Measurements from ENCODE around the gene FGF8. TPM values are rescaled to one million over a fixed set of nuclear protein-coding genes. Genes with fewer than 3 reads are reported as not detected.

FGF8 gene
- total RNA-seq, 1 donor from 2014 or later = 17.6 TPM

- no peak overlapping the region for H3K27ac Mint-ChIP-seq
- H3K4me1 Mint-ChIP-seq = no peaks in the 10 kb centered on the region
- no peaks in the 10 kb centered on the region for H3K9me3 ChIP-seq (ENCODE audit: low read depth)
- H3K36me3 Mint-ChIP-seq = peaks cover 30% of the 10 kb centered on the region
- peaks cover 2% of the 10 kb centered on the region for H3K27me3 Mint-ChIP-seq (ENCODE audit: insufficient read depth, low read depth)
- no peak overlapping the region for H2AFZ ChIP-seq (replicated peaks)
- H3K9ac ChIP-seq = no peak overlapping the region
- H3K36me3 ChIP-seq = peaks cover 47% of the 10 kb centered on the region
- H4K20me1 ChIP-seq (ENCODE audit: low read depth) = peaks cover 84% of the 10 kb centered on the region
- H3K4me3 Mint-ChIP-seq = no peak overlapping the region
- H3K4me3 ChIP-seq = no peak overlapping the region
- no peak for DNase-seq (ENCODE audit: low spot score)
- peaks cover 38% of the 10 kb centered on the region for H3F3A ChIP-seq (ENCODE audit: low read depth)
- no peaks in the 10 kb centered on the region for H3K27me3 ChIP-seq
- TF ChIP-seq CTCF (IDR thresholded peaks at IDR 0.05) = no peak
- no peak for TF ChIP-seq EZH2phosphoT487 (IDR thresholded peaks at IDR 0.05)
- no peak for TF ChIP-seq EZH2 (IDR thresholded peaks at IDR 0.05)
- no peaks in the 10 kb centered on the region for H3K9me3 Mint-ChIP-seq
- peaks cover 95% of the 10 kb centered on the region for H3K79me2 ChIP-seq (ENCODE audit: low read depth)
- H3K4me2 ChIP-seq = no peak overlapping the region
- no peak overlapping the region for H3K27ac ChIP-seq
- H3K4me1 ChIP-seq = no peaks in the 10 kb centered on the region
Measured at GRCh38 chr10:101807158-101807557, 31.2 kb upstream of the FGF8 start.

GRCh38 chr10:101803511-101803910 is 27.6 kb upstream of the FGF8 start:
- no peak overlapping the region for H3K4me2 ChIP-seq
- TF ChIP-seq EZH2phosphoT487 (IDR thresholded peaks at IDR 0.05) = no peak
- H3K79me2 ChIP-seq (ENCODE audit: low read depth) = peaks cover 95% of the 10 kb centered on the region
- peaks cover 2% of the 10 kb centered on the region for H3K27me3 Mint-ChIP-seq (ENCODE audit: insufficient read depth, low read depth)
- H3K27ac Mint-ChIP-seq = no peak overlapping the region
- H4K20me1 ChIP-seq (ENCODE audit: low read depth) = peaks cover 84% of the 10 kb centered on the region
- H3K9me3 Mint-ChIP-seq = no peaks in the 10 kb centered on the region
- no peaks in the 10 kb centered on the region for H3K9me3 ChIP-seq (ENCODE audit: low read depth)
- H3K27me3 ChIP-seq = no peaks in the 10 kb centered on the region
- H3K36me3 Mint-ChIP-seq = peaks cover 41% of the 10 kb centered on the region
- H3K9ac ChIP-seq = no peak overlapping the region
- no peaks in the 10 kb centered on the region for H3K4me1 ChIP-seq
- H3K36me3 ChIP-seq = peaks cover 57% of the 10 kb centered on the region
- H3K4me1 Mint-ChIP-seq = no peaks in the 10 kb centered on the region
- no peak overlapping the region for H2AFZ ChIP-seq (replicated peaks)
- no peak overlapping the region for H3K4me3 Mint-ChIP-seq
- no peak overlapping the region for H3K27ac ChIP-seq
- peaks cover 32% of the 10 kb centered on the region for H3F3A ChIP-seq (ENCODE audit: low read depth)
- H3K4me3 ChIP-seq = no peak overlapping the region
- DNase-seq (ENCODE audit: low spot score) = no peak

- Histone ChIP-seq H3K9ac (no peak overlapping the region), H3K27ac (no peak overlapping the region), H4K20me1 (ENCODE audit: low read depth) (peaks cover 88% of the 10 kb centered on the region), H3K36me3 (peaks cover 61% of the 10 kb centered on the region), H3K4me2 (no peak overlapping the region), H3K4me1 (no peaks in the 10 kb centered on the region), H2AFZ (replicated peaks) (no peak overlapping the region), H3K79me2 (ENCODE audit: low read depth) (peaks cover 95% of the 10 kb centered on the region), H3K4me3 (no peak overlapping the region), H3F3A (ENCODE audit: low read depth) (peaks cover 41% of the 10 kb centered on the region), H3K9me3 (ENCODE audit: low read depth) (no peaks in the 10 kb centered on the region), H3K27me3 (no peaks in the 10 kb centered on the region)
- no peak overlapping the region for H3K4me3 Mint-ChIP-seq
- no peak for TF ChIP-seq EZH2 (IDR thresholded peaks at IDR 0.05)
- TF ChIP-seq EZH2phosphoT487 (IDR thresholded peaks at IDR 0.05) = no peak
- no peak for TF ChIP-seq CTCF (IDR thresholded peaks at IDR 0.05)
- H3K27me3 Mint-ChIP-seq (ENCODE audit: insufficient read depth, low read depth) = no peaks in the 10 kb centered on the region
- no peak for DNase-seq (ENCODE audit: low spot score)
- peaks cover 50% of the 10 kb centered on the region for H3K36me3 Mint-ChIP-seq
- H3K4me1 Mint-ChIP-seq = no peaks in the 10 kb centered on the region
- H3K27ac Mint-ChIP-seq = no peak overlapping the region
- H3K9me3 Mint-ChIP-seq = no peaks in the 10 kb centered on the region
Measured at GRCh38 chr10:101797403-101798059, 21.6 kb upstream of the FGF8 start.

GRCh38 chr10:101793526-101793925 is 17.6 kb upstream of the FGF8 start:
- H3K27me3 Mint-ChIP-seq (ENCODE audit: insufficient read depth, low read depth) = no peaks in the 10 kb centered on the region
- H3K9me3 Mint-ChIP-seq = no peaks in the 10 kb centered on the region
- Histone ChIP-seq H3K4me1 (no peaks in the 10 kb centered on the region), H3K4me2 (no peak overlapping the region), H3K27me3 (no peaks in the 10 kb centered on the region), H3K9ac (no peak overlapping the region), H3F3A (ENCODE audit: low read depth) (peaks cover 71% of the 10 kb centered on the region), H3K4me3 (no peak overlapping the region), H4K20me1 (ENCODE audit: low read depth) (peaks cover 67% of the 10 kb centered on the region), H2AFZ (replicated peaks) (no peak overlapping the region), H3K79me2 (ENCODE audit: low read depth) (peaks cover 68% of the 10 kb centered on the region), H3K36me3 (peaks cover 69% of the 10 kb centered on the region), H3K9me3 (ENCODE audit: low read depth) (no peaks in the 10 kb centered on the region), H3K27ac (no peak overlapping the region)
- no peak overlapping the region for H3K27ac Mint-ChIP-seq
- H3K4me1 Mint-ChIP-seq = no peaks in the 10 kb centered on the region
- DNase-seq (ENCODE audit: low spot score) = no peak
- TF ChIP-seq EZH2phosphoT487 (IDR thresholded peaks at IDR 0.05) (no peak), EZH2 (IDR thresholded peaks at IDR 0.05) (no peak)
- peaks cover 41% of the 10 kb centered on the region for H3K36me3 Mint-ChIP-seq
- no peak overlapping the region for H3K4me3 Mint-ChIP-seq

Measured in neural progenitor cell (in vitro differentiated cells).